ENCODE results near the gene FBP1.

The FBP1 gene

DNA sequence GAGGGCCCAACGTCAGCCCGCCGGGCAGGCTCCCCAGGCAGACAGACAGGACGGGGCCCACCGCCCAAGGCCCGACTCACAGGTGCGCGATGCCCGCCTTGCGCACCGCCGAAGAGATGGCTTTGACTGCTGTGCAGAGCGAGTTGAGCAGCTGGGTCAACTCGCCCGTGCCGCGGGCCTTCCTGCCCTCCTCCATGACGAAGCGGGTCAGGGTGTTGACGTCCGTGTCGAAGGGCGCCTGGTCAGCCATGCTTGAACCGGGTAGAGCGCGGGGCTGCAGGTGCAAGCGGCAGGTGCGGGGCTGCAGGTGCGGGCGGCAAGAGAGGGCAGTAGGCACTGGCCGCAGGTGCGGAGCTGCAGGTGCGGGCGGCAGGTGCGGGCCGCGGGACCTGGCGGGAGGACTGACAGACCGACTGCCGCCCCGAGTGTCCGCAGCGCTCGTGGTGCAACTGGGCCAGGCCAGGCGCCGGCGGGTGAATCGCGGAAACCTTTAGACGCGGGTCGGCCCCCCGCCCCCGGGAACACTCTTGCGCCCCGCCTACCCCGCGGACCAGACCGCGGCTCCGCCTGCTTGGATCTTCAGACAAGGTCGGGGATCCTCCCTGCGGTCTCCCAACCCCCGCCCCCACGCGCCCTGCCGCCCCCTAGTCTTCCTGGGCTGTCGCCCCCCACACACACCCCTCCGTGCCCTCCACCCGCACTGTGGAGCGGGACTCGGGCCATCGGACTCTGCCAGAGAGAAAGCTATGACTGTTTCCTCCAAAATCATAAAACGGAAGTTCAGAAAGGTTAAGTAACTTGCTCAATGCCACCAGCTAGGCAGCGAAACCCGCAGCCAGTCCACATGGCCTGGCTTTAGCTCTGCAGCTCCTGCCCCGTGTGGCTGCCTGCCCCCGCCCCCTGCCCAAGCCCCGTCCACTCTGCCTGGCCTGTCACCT lies at the start of gene FBP1:
TSS of gene FBP1 (minus strand) at position 458 of the 938 bp plus-strand sequence. CDS start at position 250, 208 bp downstream.
- peak in 1 of 2 donors; percentile 22 for DNase-seq (ENCODE audit: low read depth in 2 of 2)

- no peak for DNase-seq (ENCODE audit: low read depth in 2 of 2)
Measured at GRCh38 chr9:94687451-94687850, 48.1 kb upstream of the FBP1 start.

GRCh38 chr9:94685359-94685758 lies 46.0 kb upstream of the FBP1 start:
- no peak for DNase-seq (ENCODE audit: low read depth in 2 of 2)

- peak; percentile 22 to 36 for DNase-seq (ENCODE audit: low read depth in 2 of 2)
Measured at GRCh38 chr9:94681508-94681907, 42.2 kb upstream of the FBP1 start.

GRCh38 chr9:94680621-94681020 lies 41.3 kb upstream of the FBP1 start:
- DNase-seq (ENCODE audit: low read depth in 2 of 2), result no peak

DNA sequence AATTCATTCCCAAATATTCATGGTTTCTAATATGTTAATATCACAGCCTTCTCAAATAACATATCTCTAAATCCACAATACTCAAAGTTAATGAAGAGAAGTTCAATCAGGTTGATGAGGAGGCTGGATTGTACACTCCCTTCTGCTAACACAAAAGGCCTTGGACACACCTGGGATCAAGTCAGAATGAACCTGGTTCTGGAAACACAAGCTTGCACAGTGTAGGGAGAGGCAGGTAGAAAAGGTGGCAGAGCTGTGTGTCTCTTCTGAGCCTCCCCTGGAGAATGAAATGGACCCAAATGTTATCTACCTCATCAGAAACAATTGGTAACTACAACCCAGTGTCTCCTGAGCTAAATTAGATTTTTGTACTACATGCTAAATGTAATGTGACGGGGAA lies 40.7 kb upstream of the FBP1 start:
- no peak for DNase-seq (ENCODE audit: low read depth in 2 of 2)

DNA sequence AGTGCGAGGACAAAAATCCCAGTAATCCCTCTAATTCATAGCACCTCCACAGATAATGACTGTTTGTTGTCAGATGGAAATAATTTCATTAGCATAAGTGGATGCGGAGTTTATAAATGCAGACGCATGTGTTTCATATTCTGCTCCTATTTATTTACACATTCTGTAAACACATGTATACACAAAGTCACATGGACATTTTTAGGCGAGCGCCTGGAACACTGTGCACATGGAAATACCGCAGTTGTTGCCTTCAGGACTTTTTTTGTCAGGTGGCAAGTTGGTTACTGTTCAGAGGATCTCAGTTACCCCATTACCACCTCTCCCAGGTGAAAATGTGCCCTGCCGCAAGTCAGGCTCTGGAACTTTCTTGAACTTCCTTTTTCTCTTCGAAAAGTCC lies 40.3 kb upstream of the FBP1 start:
- no peak for DNase-seq (ENCODE audit: low read depth in 2 of 2)

DNA sequence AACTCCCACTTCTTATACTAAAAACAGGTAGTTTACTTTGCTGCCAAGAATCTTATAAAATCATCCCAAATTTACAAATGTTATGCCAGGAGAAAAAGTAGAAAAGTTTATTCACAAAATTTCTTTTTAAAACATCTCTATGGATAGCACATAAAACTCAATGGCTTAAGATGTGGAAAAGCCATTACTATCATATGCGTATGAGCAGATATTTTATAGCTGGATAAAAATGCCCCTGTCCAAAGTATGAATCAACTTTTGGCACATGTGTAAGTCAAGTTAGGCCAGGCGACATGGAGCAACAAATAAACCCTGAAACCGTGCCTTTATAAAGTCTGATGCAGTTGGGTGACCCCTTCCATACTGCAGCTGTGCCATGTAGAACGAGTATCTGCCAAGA lies 38.6 kb upstream of the FBP1 start:
- DNase-seq (ENCODE audit: low read depth in 2 of 2), result no peak

GRCh38 chr9:94676446-94677131 lies 37.3 kb upstream of the FBP1 start:
- no peak for DNase-seq (ENCODE audit: low read depth in 2 of 2)

GRCh38 chr9:94675008-94675881 lies 35.9 kb upstream of the FBP1 start:
- no peak for DNase-seq (ENCODE audit: low read depth in 2 of 2)

- DNase-seq (ENCODE audit: low read depth in 2 of 2), result no peak
Measured at GRCh38 chr9:94672811-94673487, 33.6 kb upstream of the FBP1 start.

DNA sequence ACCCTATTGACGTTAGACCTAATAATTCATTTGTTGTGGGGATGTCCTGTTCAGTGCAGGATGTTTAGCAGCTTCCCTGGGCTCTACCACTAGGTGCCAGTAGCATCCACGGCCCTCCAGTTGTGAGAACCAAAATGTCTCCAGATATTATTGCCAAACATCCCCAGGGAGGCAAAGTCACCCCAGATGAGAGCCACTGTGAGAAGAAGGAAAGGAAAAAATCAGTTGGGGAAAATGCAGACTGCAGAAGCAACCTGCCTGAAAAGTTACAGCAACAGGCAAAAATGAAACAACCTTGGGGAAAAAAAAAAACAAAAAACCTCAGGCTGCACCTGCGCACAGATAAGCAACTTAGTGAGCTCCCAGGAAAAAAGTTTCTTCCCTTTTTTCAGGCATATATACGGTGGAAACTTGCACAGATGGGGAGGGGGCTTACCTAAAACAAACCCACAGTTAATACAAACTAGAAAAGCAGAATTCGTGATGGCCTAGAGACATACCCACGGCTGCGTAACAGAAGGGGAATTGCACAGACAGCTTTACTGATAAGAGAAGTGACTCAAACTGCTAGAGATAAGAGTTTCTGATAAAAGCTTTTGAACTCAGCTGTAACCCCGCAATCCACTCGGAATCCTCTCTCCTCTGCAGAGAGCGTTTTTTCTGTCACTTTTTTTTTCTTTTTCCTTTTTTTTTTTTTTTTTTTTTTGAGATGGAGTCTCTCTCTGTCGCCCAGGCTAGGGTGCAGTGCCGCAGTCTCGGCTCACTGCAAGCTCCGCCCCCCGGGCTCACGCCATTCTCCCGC lies 29.8 kb upstream of the FBP1 start:
- DNase-seq (ENCODE audit: low read depth in 2 of 2), result peak; percentile 22 to 28

DNA sequence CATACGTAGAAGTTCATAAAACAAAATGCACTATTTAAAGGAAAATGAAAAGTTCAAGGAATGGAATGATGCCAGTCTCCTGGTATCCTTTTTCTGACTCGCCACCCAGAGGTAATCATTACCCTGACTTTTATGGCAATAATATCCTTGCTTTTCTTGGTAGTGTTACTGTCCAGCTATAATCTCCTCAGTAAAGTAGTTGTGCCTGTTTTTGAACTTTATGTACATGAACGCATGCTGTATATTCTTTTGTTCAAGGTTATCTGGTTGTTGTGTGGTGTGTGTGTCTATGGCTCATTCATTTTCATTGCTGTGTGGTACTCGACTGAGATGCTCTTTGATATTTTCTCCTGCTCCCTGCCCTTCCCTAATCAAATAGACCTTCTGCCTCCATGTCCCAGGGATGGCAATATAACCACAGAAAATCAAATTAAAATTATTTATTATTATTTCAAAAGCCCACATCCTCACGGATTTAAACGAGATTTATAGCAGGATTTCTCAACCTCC lies 29.2 kb upstream of the FBP1 start:
- no peak for DNase-seq (ENCODE audit: low read depth in 2 of 2)

- no peak for DNase-seq (ENCODE audit: low read depth in 2 of 2)
Measured at GRCh38 chr9:94666364-94667099, 27.2 kb upstream of the FBP1 start.

DNA sequence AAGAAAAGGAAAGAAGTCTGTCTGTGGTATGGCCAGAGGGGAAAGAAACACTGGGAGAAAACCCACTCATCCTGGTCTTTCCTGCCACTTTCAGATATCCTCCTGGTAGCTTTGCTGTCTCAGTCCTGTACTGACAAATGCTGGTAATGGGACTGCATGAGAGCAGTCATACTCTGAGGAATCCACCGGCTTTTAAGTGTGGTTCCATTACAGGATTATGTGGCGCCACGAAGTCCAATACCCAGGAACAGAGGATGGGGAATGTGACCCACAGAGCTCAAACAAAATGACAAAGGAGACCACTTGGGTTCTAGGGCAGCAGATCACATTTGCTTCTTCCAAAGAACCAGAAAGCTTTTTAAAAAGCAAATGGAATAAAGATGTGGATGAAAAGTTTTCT lies 26.3 kb upstream of the FBP1 start:
- DNase-seq (ENCODE audit: low read depth in 2 of 2), result no peak

DNA sequence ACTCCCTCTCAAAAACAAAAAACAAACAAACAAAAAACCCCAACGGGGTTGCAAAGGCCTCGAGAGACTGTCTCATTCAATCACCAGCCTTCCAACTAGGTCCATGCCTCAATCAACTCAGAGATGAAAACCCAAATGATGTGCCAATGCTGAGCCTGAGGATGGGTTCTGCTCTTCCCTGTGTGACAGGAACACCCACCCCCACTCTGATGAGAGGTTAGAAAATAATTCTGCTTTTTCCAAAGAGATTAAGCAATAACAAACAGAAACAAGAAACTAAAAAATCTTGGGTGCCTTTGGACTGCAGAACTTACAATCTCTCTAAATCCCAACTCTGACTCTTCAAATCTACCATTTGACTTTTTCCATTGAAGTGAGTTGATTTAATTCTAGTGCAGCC lies 25.5 kb upstream of the FBP1 start:
- no peak for DNase-seq (ENCODE audit: low read depth in 2 of 2)

DNA sequence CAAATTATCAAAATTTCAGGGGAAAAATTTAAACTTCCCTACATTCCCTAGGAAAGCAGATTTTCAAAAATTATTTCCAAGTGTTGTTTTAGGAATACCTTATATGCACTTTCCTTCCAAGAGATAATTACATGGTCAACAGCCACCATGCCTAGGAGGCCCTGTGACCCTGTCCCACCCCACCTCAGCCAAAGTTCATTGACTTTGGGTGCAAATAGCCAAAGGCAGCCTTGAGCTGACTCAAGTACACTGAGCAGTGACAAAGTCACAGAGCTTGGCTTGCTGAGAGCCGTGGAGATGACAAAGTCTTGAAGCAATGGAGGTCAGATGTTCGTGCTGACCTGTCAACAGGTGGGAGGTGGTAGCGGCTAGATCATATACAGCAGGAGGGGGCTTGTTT lies 24.3 kb upstream of the FBP1 start:
- DNase-seq (ENCODE audit: low read depth in 2 of 2), result no peak

- DNase-seq (ENCODE audit: low read depth in 2 of 2), result no peak
Measured at GRCh38 chr9:94663140-94663539, 23.8 kb upstream of the FBP1 start.

GRCh38 chr9:94657021-94657725 lies 17.9 kb upstream of the FBP1 start:
- DNase-seq (ENCODE audit: low read depth in 2 of 2), result no peak
